Endothelial cell (in vitro differentiated cells): Measurements from ENCODE around the gene AWAT1. TPM values are rescaled to one million over a fixed set of nuclear protein-coding genes. Genes with fewer than 3 reads are reported as not detected.

Experiments
- DNase-seq: peaks from one replicate; pipeline ENCODE4 v3.0.0; 2021; ENCODE audit warnings: low spot score
- H3K27ac Mint-ChIP-seq: one replicate; pipeline ENCODE4 v1.8.0; 2021; ENCODE audit warnings: mixed read lengths, inconsistent platforms; ENCODE audit not compliant: unreplicated experiment
- H3K27me3 Mint-ChIP-seq: one replicate; pipeline ENCODE4 v1.8.0; 2021; ENCODE audit warnings: mild to moderate bottlenecking, moderate library complexity, mixed read lengths, inconsistent platforms; ENCODE audit not compliant: unreplicated experiment
- H3K36me3 Mint-ChIP-seq: one replicate; pipeline ENCODE4 v1.8.0; 2021; ENCODE audit warnings: mild to moderate bottlenecking, low read depth, mixed read lengths, inconsistent platforms; ENCODE audit not compliant: unreplicated experiment
- H3K4me1 Mint-ChIP-seq: one replicate; pipeline ENCODE4 v1.8.0; 2021; ENCODE audit warnings: mild to moderate bottlenecking, mixed read lengths, inconsistent platforms; ENCODE audit not compliant: unreplicated experiment
- H3K4me3 Mint-ChIP-seq: one replicate; pipeline ENCODE4 v1.8.0; 2021; ENCODE audit warnings: mild to moderate bottlenecking, mixed read lengths, inconsistent platforms; ENCODE audit not compliant: unreplicated experiment
- H3K9me3 Mint-ChIP-seq: one replicate; pipeline ENCODE4 v1.8.0; 2021; ENCODE audit warnings: mixed read lengths, inconsistent platforms; ENCODE audit not compliant: unreplicated experiment
- total RNA-seq: library from RNA; stranded (reverse); fragmentation: NEBNext Ultra II Directional; extraction: Animal tissue kit (Norgen Biotek cat#: 25700); gene quantifications from one replicate; pipeline ENCODE4 v1.2.1, GENCODE V29; 2021; ENCODE audit not compliant: unreplicated experiment
- TF ChIP-seq, protein P1 (sequence below): fragments of 200-600 bp; sonication (generic); IDR thresholded peaks from one replicate; pipeline ENCODE4 v1.5.0; 2021; ENCODE audit warnings: antibody characterized with exemption; ENCODE audit not compliant: unreplicated experiment

The AWAT1 gene
- total RNA-seq, 1 donor from 2014 or later, result not detected

DNA sequence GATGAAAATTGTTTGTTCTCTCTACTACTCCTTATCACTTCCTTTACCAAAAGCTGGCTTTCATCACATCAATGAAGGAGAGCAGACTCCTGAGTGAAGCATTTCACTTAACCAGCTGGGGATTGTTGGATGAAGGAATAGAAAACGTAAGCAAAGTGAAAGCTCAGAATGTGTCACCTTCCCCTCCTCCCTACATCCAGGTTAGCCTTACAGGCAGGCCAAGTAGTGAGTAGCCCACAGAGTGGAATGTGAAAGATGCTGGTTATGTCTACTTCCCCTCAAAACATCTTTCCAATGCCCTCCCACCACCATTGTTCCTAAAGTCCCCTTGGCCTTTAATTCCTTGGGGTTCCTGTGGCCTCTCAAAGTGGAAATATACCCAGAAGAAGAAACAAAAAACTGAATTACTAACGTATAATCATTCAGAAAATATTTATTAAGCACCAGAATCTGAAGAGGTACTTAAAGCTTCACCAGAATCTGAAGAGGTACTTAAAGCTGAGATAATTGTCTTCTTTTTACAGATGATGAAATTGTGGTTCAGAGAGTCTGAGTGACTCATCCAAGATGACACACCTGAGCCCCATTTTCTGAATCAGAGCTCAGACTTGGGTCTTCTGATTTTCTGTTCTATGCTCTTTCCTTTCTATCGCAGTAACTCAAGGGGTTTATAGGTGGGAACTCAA is 19.1 kb downstream of the AWAT1 start:
- peaks cover 1% of the 10 kb centered on the region for H3K27me3 Mint-ChIP-seq
- H3K27ac Mint-ChIP-seq, result no peak overlapping the region
- H3K36me3 Mint-ChIP-seq, result peaks cover 3% of the 10 kb centered on the region
- H3K9me3 Mint-ChIP-seq, result no peaks in the 10 kb centered on the region
- peaks cover 15% of the 10 kb centered on the region for H3K4me1 Mint-ChIP-seq
- no peak overlapping the region for H3K4me3 Mint-ChIP-seq
- TF ChIP-seq, protein P1, sequence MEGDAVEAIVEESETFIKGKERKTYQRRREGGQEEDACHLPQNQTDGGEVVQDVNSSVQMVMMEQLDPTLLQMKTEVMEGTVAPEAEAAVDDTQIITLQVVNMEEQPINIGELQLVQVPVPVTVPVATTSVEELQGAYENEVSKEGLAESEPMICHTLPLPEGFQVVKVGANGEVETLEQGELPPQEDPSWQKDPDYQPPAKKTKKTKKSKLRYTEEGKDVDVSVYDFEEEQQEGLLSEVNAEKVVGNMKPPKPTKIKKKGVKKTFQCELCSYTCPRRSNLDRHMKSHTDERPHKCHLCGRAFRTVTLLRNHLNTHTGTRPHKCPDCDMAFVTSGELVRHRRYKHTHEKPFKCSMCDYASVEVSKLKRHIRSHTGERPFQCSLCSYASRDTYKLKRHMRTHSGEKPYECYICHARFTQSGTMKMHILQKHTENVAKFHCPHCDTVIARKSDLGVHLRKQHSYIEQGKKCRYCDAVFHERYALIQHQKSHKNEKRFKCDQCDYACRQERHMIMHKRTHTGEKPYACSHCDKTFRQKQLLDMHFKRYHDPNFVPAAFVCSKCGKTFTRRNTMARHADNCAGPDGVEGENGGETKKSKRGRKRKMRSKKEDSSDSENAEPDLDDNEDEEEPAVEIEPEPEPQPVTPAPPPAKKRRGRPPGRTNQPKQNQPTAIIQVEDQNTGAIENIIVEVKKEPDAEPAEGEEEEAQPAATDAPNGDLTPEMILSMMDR, result no peak
- DNase-seq, result no peak

DNA sequence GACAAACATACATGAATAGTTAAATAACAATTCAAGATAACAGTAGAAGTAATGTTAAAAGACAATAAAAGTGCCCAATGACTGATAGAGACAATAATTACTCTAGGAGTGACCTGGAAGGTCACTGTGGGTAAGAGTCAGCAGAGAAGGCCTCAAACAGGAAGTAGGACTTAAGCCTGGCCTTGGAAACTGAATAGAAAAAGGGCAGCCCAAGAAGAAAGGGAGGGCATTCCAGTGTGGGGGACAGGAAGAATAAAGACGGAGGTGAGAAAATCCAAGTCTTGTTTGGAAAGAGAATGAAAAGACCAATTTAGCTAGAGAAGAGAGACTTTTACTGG is 19.6 kb downstream of the AWAT1 start:
- TF ChIP-seq, protein P1, result no peak
- no peaks in the 10 kb centered on the region for H3K9me3 Mint-ChIP-seq
- no peak overlapping the region for H3K27ac Mint-ChIP-seq
- DNase-seq, result no peak
- no peak overlapping the region for H3K4me3 Mint-ChIP-seq
- H3K27me3 Mint-ChIP-seq, result peaks cover 1% of the 10 kb centered on the region
- H3K36me3 Mint-ChIP-seq, result peaks cover 3% of the 10 kb centered on the region
- peaks cover 15% of the 10 kb centered on the region for H3K4me1 Mint-ChIP-seq

DNA sequence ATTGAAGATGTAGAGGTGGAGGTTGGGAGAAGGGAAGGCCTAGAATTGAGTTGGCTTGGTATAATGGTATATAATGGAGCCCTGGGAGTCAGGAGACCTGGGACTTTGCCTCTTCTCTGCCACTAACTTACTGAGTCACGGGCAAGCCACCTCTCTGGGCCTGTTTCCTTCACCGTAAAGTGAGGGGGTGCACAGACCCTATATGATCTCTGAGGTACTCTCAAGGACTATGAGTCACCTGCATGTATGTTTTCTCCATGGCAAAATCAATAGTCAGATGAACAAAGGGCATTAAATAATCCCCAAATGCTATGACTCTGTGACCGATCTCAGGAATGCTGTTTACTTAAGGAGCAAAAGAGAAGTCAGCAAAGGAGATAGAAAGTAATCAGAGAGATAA is 20.5 kb downstream of the AWAT1 start:
- peaks cover 15% of the 10 kb centered on the region for H3K4me1 Mint-ChIP-seq
- H3K27ac Mint-ChIP-seq, result no peak overlapping the region
- peaks cover 3% of the 10 kb centered on the region for H3K36me3 Mint-ChIP-seq
- H3K9me3 Mint-ChIP-seq, result no peaks in the 10 kb centered on the region
- peaks cover 1% of the 10 kb centered on the region for H3K27me3 Mint-ChIP-seq
- no peak for DNase-seq
- TF ChIP-seq, protein P1, result no peak
- H3K4me3 Mint-ChIP-seq, result no peak overlapping the region

DNA sequence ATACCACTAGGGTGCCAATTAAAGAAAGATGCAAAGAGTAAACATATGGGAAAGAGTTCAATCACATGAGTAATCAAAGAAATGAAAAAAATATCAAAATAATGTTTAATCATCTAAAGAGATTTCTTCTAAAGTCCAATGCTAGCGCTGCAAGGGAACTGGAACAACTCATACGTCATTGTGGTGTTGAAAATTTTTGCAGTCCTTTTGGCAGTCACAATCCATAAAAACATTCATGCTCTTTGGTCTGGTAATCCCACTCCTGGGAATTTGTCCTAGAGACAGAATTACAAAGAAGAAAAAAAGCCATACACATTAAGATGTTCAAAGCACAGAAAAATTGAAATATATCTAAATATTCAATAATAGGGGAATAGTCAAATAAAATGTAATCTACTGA is 21.0 kb downstream of the AWAT1 start:
- DNase-seq, result no peak
- H3K27me3 Mint-ChIP-seq, result peaks cover 1% of the 10 kb centered on the region
- TF ChIP-seq, protein P1, result no peak
- H3K36me3 Mint-ChIP-seq, result peaks cover 3% of the 10 kb centered on the region
- H3K27ac Mint-ChIP-seq, result no peak overlapping the region
- peaks cover 15% of the 10 kb centered on the region for H3K4me1 Mint-ChIP-seq
- no peak overlapping the region for H3K4me3 Mint-ChIP-seq
- H3K9me3 Mint-ChIP-seq, result no peaks in the 10 kb centered on the region

DNA sequence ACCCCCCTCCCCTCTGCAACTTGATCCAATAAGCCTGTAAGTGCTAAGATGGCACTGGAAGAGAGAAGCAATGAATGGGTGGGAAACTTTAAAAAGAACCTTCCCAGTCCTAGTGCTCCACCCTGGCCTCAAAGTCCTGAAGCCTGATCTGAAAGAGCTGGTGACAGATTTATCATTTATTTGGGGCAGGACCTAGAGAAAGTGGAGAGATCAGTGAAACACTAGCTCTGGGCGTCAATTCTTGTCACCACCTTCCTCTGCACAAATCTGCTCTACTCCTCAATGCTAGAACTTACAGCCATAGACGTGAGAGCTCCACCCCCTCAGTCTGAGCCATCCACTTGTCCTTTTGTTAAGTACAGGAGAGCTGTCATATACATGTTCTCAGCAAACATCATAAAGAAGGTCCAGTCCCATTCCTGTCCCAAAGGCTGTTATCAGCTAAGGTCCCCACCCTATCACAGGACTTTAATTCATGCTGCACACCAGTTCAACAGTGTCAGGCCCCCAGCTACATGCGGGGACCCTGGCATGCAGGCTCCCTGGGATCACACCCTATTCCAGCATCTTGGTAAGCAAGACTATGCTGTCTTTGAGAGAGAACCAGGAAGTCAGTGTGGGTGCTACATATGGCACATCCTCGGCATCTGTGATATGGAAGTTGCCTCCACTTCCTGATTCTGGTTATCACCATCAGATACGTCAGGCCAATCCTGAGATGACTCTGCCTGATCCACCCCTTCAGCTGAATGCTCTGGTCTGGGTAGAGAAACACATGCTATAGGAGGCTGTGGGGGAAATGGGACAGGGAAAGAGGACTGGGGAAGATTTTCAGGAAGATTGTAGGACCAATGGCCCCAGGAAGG is 23.2 kb downstream of the AWAT1 start:
- Mint-ChIP-seq H3K36me3 (peaks cover 3% of the 10 kb centered on the region), H3K27ac (no peak overlapping the region), H3K27me3 (peaks cover 1% of the 10 kb centered on the region), H3K9me3 (no peaks in the 10 kb centered on the region), H3K4me3 (no peak overlapping the region), H3K4me1 (peaks cover 15% of the 10 kb centered on the region)
- no peak for DNase-seq
- TF ChIP-seq, protein P1, result no peak
